ENCODE measurements around the gene PLXNA4.

Gene PLXNA4

DNA sequence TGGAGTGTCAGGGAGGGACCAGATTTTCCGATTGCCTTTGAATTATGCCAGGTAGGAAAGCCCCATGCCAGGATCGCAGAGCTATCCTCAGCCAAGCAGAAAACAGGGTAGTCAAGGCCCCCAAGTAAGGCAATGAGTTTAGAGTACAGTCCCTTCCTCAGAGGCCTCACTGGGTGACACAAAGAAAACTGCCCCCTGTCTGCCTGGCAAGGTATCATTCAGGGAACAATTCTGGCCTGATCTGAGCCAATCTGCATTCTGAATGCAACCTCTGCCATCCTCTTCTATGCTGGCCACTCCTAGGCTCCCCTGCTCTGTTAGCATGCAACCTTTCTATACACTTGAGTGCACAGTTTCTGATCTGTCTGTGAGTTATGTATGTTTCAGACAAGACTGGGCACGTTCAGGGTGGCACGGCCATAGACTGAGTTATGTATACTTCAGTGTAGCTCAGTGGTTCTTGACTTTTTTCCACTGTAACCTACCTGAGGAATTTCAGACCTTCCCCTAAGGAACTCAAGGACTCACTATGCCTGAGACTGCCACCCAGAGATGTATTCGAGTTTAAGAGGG lies 336.8 kb downstream of the PLXNA4 start:
- DNase-seq (ENCODE audit: extremely low spot score), result no peak
- POLR2A ChIA-PET, result no interaction called here
- CTCF ChIA-PET, result no interaction called here
- TF ChIP-seq LEF1 (IDR thresholded peaks at IDR 0.05; ENCODE audit: borderline replicate concordance), result no peak
- no peak for TF ChIP-seq TARDBP (IDR thresholded peaks at IDR 0.05)
- no peak for TF ChIP-seq BHLHE40 (IDR thresholded peaks at IDR 0.05; ENCODE audit: borderline replicate concordance)
- TF ChIP-seq L3MBTL2 (conservative IDR thresholded peaks at IDR 0.05), result no peak
- TF ChIP-seq HDGF (IDR thresholded peaks at IDR 0.05; ENCODE audit: borderline replicate concordance), result no peak
- no peak for TF ChIP-seq FOXM1 (IDR thresholded peaks at IDR 0.05; ENCODE audit: borderline replicate concordance)
- no peak for TF ChIP-seq ZNF384 (IDR thresholded peaks at IDR 0.05)
- TF ChIP-seq, protein P1, sequence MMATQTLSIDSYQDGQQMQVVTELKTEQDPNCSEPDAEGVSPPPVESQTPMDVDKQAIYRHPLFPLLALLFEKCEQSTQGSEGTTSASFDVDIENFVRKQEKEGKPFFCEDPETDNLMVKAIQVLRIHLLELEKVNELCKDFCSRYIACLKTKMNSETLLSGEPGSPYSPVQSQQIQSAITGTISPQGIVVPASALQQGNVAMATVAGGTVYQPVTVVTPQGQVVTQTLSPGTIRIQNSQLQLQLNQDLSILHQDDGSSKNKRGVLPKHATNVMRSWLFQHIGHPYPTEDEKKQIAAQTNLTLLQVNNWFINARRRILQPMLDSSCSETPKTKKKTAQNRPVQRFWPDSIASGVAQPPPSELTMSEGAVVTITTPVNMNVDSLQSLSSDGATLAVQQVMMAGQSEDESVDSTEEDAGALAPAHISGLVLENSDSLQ (IDR thresholded peaks at IDR 0.05), result no peak
- no peak for TF ChIP-seq SP1 (IDR thresholded peaks at IDR 0.05)
- TF ChIP-seq ELF4 (IDR thresholded peaks at IDR 0.05), result no peak
- TF ChIP-seq NFRKB (IDR thresholded peaks at IDR 0.05), result no peak
- no peak for TF ChIP-seq FOXA1 (IDR thresholded peaks at IDR 0.05)
- TF ChIP-seq SUZ12 (IDR thresholded peaks at IDR 0.05), result no peak

DNA sequence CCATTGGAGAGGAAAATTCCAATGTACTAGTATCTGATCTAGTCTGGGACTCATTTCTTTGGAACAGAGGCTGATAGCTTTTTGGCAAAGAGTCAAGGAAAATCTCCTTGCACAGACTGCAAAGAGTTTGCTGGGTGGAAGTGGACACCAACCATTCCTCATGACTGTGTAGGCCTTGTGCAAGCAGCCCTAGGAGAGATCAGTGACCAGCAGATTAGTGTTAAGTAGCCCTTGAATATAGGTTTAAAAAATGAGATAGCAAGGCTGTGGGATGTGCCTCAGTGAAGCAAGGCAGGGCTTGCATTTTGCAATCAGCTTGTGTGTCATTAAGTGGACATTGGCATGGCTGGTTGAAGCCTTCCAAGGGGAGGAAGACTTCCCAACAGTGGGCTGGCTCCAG lies 341.6 kb downstream of the PLXNA4 start:
- TF ChIP-seq ARNT (IDR thresholded peaks at IDR 0.05) (no peak), HDGF (IDR thresholded peaks at IDR 0.05; ENCODE audit: borderline replicate concordance) (no peak)
- no peak for DNase-seq (ENCODE audit: extremely low spot score)
- ChIA-PET POLR2A (no interaction called here), CTCF (no interaction called here)

DNA sequence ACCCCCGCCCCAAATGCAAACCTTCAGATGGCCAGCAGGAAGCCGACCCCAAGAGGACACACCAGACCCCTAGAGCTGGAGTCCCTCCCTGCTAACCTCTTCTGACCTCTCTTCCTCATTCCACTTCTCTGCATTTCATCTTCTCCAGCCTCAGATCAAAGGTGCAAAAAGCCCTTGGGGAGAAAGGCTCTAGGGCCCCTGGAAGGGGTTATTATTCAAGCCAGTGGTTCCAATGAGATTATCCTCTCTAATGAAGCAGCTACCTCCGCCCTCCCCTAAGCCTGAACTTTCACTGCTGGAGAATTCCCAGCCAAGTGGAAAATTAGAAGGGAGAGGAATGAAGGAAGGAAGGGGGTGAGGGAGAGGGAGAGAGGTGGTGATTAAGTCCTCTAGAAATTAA lies 343.9 kb downstream of the PLXNA4 start:
- no peak for TF ChIP-seq ARNT (IDR thresholded peaks at IDR 0.05)
- no peak for TF ChIP-seq L3MBTL2 (conservative IDR thresholded peaks at IDR 0.05)
- TF ChIP-seq, protein P1 (IDR thresholded peaks at IDR 0.05), result no peak
- TF ChIP-seq TARDBP (IDR thresholded peaks at IDR 0.05), result no peak
- TF ChIP-seq FOXK2 (IDR thresholded peaks at IDR 0.05), result no peak
- no peak for TF ChIP-seq LEF1 (IDR thresholded peaks at IDR 0.05; ENCODE audit: borderline replicate concordance)
- TF ChIP-seq BHLHE40 (IDR thresholded peaks at IDR 0.05; ENCODE audit: borderline replicate concordance), result no peak
- no peak for TF ChIP-seq FOXA1 (IDR thresholded peaks at IDR 0.05)
- no peak for TF ChIP-seq SP1 (IDR thresholded peaks at IDR 0.05)
- no peak for TF ChIP-seq FOXM1 (IDR thresholded peaks at IDR 0.05; ENCODE audit: borderline replicate concordance)
- TF ChIP-seq ELF4 (IDR thresholded peaks at IDR 0.05), result no peak
- TF ChIP-seq CTBP1 (IDR thresholded peaks at IDR 0.05; ENCODE audit: borderline replicate concordance), result no peak
- no peak for TF ChIP-seq SUZ12 (IDR thresholded peaks at IDR 0.05)
- TF ChIP-seq HDGF (IDR thresholded peaks at IDR 0.05; ENCODE audit: borderline replicate concordance), result no peak
- no peak for TF ChIP-seq ZNF384 (IDR thresholded peaks at IDR 0.05)
- TF ChIP-seq NFRKB (IDR thresholded peaks at IDR 0.05), result no peak
- DNase-seq (ENCODE audit: extremely low spot score), result no peak
- ChIA-PET POLR2A (no interaction called here), CTCF (no interaction called here)

DNA sequence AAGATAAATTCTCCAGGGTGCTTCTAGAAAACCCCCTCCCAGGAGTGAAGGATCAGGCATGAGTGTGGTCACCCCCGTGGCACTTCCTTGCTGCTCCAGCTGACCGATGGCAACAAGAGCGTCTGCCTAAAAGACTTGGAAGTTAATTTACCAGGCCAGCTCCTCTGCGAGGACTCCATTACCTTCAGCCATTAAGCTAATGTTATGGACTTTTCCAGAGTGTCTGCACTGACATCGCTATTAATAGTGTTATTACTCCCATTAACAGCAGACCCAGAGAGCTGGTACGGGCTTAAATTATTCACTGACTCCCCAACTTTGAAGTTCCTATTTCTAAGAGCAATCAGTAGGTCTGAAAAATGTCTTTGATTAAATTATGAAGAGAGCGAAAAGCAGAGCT lies 345.8 kb downstream of the PLXNA4 start:
- ChIA-PET CTCF (interaction anchor here (1.0 to 1.7 kb wide), 2 partner anchors 12 to 119 kb away, joined by 3 read pairs; no protein-coding TSS in a partner anchor), POLR2A (no interaction called here)
- no peak for DNase-seq (ENCODE audit: extremely low spot score)
- TF ChIP-seq, protein P1 (IDR thresholded peaks at IDR 0.05), result no peak
- no peak for TF ChIP-seq ZNF384 (IDR thresholded peaks at IDR 0.05)
- TF ChIP-seq LEF1 (IDR thresholded peaks at IDR 0.05; ENCODE audit: borderline replicate concordance), result no peak
- no peak for TF ChIP-seq FOXM1 (IDR thresholded peaks at IDR 0.05; ENCODE audit: borderline replicate concordance)
- TF ChIP-seq FOXK2 (IDR thresholded peaks at IDR 0.05), result no peak
- TF ChIP-seq BHLHE40 (IDR thresholded peaks at IDR 0.05; ENCODE audit: borderline replicate concordance), result no peak
- no peak for TF ChIP-seq FOXA1 (IDR thresholded peaks at IDR 0.05)
- TF ChIP-seq SUZ12 (IDR thresholded peaks at IDR 0.05), result no peak
- no peak for TF ChIP-seq ELF4 (IDR thresholded peaks at IDR 0.05)
- TF ChIP-seq L3MBTL2 (conservative IDR thresholded peaks at IDR 0.05), result no peak
- TF ChIP-seq TARDBP (IDR thresholded peaks at IDR 0.05), result no peak
- TF ChIP-seq SP1 (IDR thresholded peaks at IDR 0.05), result no peak
- TF ChIP-seq NFRKB (IDR thresholded peaks at IDR 0.05), result no peak
- TF ChIP-seq CTBP1 (IDR thresholded peaks at IDR 0.05; ENCODE audit: borderline replicate concordance), result no peak
- no peak for TF ChIP-seq HDGF (IDR thresholded peaks at IDR 0.05; ENCODE audit: borderline replicate concordance)
- TF ChIP-seq ARNT (IDR thresholded peaks at IDR 0.05), result no peak

DNA sequence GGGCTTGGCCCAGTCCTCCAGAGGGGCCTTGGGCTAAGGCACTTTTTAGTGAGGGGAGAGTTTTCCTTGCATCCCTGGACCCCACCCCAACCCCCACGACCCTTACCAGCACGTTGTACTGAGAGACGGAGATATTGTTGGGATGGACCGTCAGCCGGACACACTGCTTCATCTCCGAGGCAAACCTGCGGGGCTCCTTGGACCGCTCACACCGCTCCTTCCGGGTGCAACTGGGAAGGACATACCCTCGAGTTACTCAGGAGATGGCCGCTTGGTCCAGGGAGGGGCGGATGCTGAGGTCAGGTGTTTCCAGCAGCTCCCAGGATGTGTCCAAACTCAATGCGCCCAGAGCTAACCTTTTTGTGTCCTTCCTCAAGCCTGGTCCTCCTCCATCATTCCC lies 348.0 kb downstream of the PLXNA4 start:
- TF ChIP-seq LEF1 (IDR thresholded peaks at IDR 0.05; ENCODE audit: borderline replicate concordance) (no peak), FOXM1 (IDR thresholded peaks at IDR 0.05; ENCODE audit: borderline replicate concordance) (no peak), TARDBP (IDR thresholded peaks at IDR 0.05) (no peak), FOXA1 (IDR thresholded peaks at IDR 0.05) (no peak), HDGF (IDR thresholded peaks at IDR 0.05; ENCODE audit: borderline replicate concordance) (no peak), BHLHE40 (IDR thresholded peaks at IDR 0.05; ENCODE audit: borderline replicate concordance) (no peak), L3MBTL2 (conservative IDR thresholded peaks at IDR 0.05) (no peak), CTBP1 (IDR thresholded peaks at IDR 0.05; ENCODE audit: borderline replicate concordance) (no peak), NFRKB (IDR thresholded peaks at IDR 0.05) (no peak), ARNT (IDR thresholded peaks at IDR 0.05) (no peak), SUZ12 (IDR thresholded peaks at IDR 0.05) (no peak)
- CTCF ChIA-PET, result no interaction called here
- no peak for DNase-seq (ENCODE audit: extremely low spot score)
- POLR2A ChIA-PET, result no interaction called here

DNA sequence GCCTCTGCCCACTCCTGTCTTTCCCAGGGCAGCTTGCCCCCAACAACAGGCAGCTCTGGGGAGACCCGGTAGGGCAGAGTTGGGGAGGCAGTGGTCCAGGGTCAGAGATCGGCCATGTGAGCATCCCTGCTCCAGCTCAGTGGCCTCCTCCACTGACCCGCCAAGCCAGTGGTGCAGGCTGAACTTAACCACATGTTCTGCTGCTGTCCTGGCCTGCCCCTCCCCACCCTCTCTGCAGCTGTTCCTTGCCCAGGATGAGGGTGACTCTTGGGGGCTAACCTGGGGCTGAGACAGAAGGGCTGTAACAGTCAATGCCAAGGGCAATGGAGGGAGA lies 349.3 kb downstream of the PLXNA4 start:
- ChIA-PET CTCF (interaction anchor here (0.5 kb wide), 1 partner anchor 25 kb away, joined by 8 read pairs; no protein-coding TSS in a partner anchor), POLR2A (no interaction called here)
- no peak for DNase-seq (ENCODE audit: extremely low spot score)
- TF ChIP-seq ELF4 (IDR thresholded peaks at IDR 0.05) (no peak), FOXA1 (IDR thresholded peaks at IDR 0.05) (no peak), FOXM1 (IDR thresholded peaks at IDR 0.05; ENCODE audit: borderline replicate concordance) (no peak), HDGF (IDR thresholded peaks at IDR 0.05; ENCODE audit: borderline replicate concordance) (no peak), SP1 (IDR thresholded peaks at IDR 0.05) (no peak), TARDBP (IDR thresholded peaks at IDR 0.05) (no peak), NFRKB (IDR thresholded peaks at IDR 0.05) (no peak), LEF1 (IDR thresholded peaks at IDR 0.05; ENCODE audit: borderline replicate concordance) (no peak), BHLHE40 (IDR thresholded peaks at IDR 0.05; ENCODE audit: borderline replicate concordance) (no peak), SUZ12 (IDR thresholded peaks at IDR 0.05) (no peak), CTBP1 (IDR thresholded peaks at IDR 0.05; ENCODE audit: borderline replicate concordance) (no peak), ARNT (IDR thresholded peaks at IDR 0.05) (no peak), ZNF384 (IDR thresholded peaks at IDR 0.05) (no peak), FOXK2 (IDR thresholded peaks at IDR 0.05) (no peak), L3MBTL2 (conservative IDR thresholded peaks at IDR 0.05) (no peak)
- TF ChIP-seq, protein P1 (IDR thresholded peaks at IDR 0.05), result no peak
